ENCODE data around the gene ARFGEF3.

- TF ChIP-seq CTCF (IDR thresholded peaks at IDR 0.05; ENCODE audit: low read depth, low read length, missing input control): no peak
- TF ChIP-seq NR2F2 (IDR thresholded peaks at IDR 0.05): no peak
- TF ChIP-seq, protein P1, sequence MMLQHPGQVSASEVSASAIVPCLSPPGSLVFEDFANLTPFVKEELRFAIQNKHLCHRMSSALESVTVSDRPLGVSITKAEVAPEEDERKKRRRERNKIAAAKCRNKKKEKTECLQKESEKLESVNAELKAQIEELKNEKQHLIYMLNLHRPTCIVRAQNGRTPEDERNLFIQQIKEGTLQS (IDR thresholded peaks at IDR 0.05): no peak
- no peak for TF ChIP-seq TAF1 (conservative IDR thresholded peaks at IDR 0.05)
- TF ChIP-seq RAD21 (IDR thresholded peaks at IDR 0.05): no peak
- no peak for TF ChIP-seq GABPA (IDR thresholded peaks at IDR 0.05 in 1 of 2, conservative IDR thresholded peaks at IDR 0.05 in 1 of 2)
- no peak for TF ChIP-seq MAX (IDR thresholded peaks at IDR 0.05)
- TF ChIP-seq FOXA1 (IDR thresholded peaks at IDR 0.05): no peak
- no peak for TF ChIP-seq JUND (IDR thresholded peaks at IDR 0.05)
- no peak for TF ChIP-seq YY1 (IDR thresholded peaks at IDR 0.05)
Measured at GRCh38 chr6:138286698-138287097, 125.0 kb downstream of the ARFGEF3 start.
